K562 (cell line): ENCODE results near the gene STK26.

ENCODE experiments used
- CTCF ChIP-seq, 3 experiments: IDR thresholded peaks in 2 of 3; conservative IDR thresholded peaks in 1 of 3; 2 replicates each; pipeline ENCODE4 v1.5.1; 2011 to 2012; ENCODE audit warnings: low read length in 3 of 3, mild to moderate bottlenecking in 3 of 3, control low read depth in 2 of 3, improper control_type of control experiment in 1 of 3, inconsistent platforms in 1 of 3, low read depth in 1 of 3, mixed read lengths in 1 of 3, moderate library complexity in 1 of 3; ENCODE audit not compliant: insufficient read depth in 2 of 3
- HDAC2 ChIP-seq: fragments of 450-650 bp; IDR thresholded peaks from 2 replicates; pipeline ENCODE4 v1.6.1; 2016; ENCODE audit warnings: mild to moderate bottlenecking
- HIVEP1 ChIP-seq: fragments of 250-450 bp; sonication (Bioruptor Pico); IDR thresholded peaks from 2 replicates; pipeline ENCODE4 v1.4.0; 2020; ENCODE audit warnings: mild to moderate bottlenecking
- HNRNPLL ChIP-seq: fragments of 200-400 bp; formaldehyde crosslinking; IDR thresholded peaks from 2 replicates; pipeline ENCODE4 v1.6.1; 2017; ENCODE audit warnings: low read length, low read depth, mild to moderate bottlenecking; ENCODE audit not compliant: poor library complexity, severe bottlenecking
- NFYB ChIP-seq: IDR thresholded peaks from 2 replicates; pipeline ENCODE4 v1.6.1; 2011; ENCODE audit warnings: mild to moderate bottlenecking, moderate library complexity; ENCODE audit not compliant: insufficient read length; ENCODE audit errors: extremely low read depth
- PTBP1 ChIP-seq: fragments of 200-400 bp; formaldehyde crosslinking; IDR thresholded peaks from 2 replicates; pipeline ENCODE4 v1.6.1; 2017; ENCODE audit warnings: low read depth, low read length
- SMAD1 ChIP-seq: fragments of 150-350 bp; IDR thresholded peaks from 2 replicates; pipeline ENCODE4 v1.6.1; 2014; ENCODE audit warnings: low read length, low read depth; ENCODE audit not compliant: partially characterized antibody

DNA sequence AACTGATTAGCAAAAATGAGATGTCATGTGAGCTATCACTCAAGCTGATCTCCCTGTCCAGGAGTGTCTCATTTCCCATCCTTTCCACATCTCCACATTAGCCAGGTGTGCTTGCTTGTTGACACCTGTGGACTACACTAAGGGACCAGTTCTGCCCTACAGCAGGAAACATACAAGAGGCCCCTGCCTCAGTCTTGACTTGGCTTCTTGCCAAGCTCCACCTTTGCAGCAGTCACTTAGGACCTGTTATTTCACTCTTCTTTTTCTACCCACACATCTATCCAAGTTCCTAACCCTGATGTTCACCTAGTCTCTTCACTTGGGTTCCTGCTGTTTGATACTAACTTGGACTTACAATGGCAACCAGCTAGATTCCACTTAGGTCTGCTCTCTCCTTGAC lies 91.5 kb downstream of the STK26 start:
- no peak for TF ChIP-seq PTBP1
- TF ChIP-seq CTCF (IDR thresholded peaks at IDR 0.05 in 2 of 3, conservative IDR thresholded peaks at IDR 0.05 in 1 of 3; ENCODE audit: insufficient read depth in 2 of 3, low read depth in 1 of 3, low read length in 3 of 3), result no peak
- no peak for TF ChIP-seq NFYB
- TF ChIP-seq HDAC2, result no peak
- no peak for TF ChIP-seq SMAD1
- TF ChIP-seq HIVEP1, result no peak
- no peak for TF ChIP-seq HNRNPLL
